Tibial nerve (tissue), 3 donors: Measurements from ENCODE around the gene AGXT.

Experiments
- POLR2A ChIP-seq, 2 donors: fragments of 450-650 bp; IDR thresholded peaks; one replicate each; pipeline ENCODE4 v1.6.1; 2017; ENCODE audit warnings: antibody characterized with exemption in 2 of 2, mild to moderate bottlenecking in 2 of 2, moderate library complexity in 2 of 2
- TF ChIP-seq, protein P1 (sequence below), 5 experiments: fragments of 200-600 bp in 3 of 5; fragments of 450-650 bp in 2 of 5; sonication (generic) in 3 of 5; IDR thresholded peaks; one replicate each; pipeline ENCODE4 v1.5.1; 2016 to 2019; ENCODE audit warnings: antibody characterized with exemption in 5 of 5, mild to moderate bottlenecking in 3 of 5, moderate library complexity in 2 of 5

- TF ChIP-seq, protein P1, sequence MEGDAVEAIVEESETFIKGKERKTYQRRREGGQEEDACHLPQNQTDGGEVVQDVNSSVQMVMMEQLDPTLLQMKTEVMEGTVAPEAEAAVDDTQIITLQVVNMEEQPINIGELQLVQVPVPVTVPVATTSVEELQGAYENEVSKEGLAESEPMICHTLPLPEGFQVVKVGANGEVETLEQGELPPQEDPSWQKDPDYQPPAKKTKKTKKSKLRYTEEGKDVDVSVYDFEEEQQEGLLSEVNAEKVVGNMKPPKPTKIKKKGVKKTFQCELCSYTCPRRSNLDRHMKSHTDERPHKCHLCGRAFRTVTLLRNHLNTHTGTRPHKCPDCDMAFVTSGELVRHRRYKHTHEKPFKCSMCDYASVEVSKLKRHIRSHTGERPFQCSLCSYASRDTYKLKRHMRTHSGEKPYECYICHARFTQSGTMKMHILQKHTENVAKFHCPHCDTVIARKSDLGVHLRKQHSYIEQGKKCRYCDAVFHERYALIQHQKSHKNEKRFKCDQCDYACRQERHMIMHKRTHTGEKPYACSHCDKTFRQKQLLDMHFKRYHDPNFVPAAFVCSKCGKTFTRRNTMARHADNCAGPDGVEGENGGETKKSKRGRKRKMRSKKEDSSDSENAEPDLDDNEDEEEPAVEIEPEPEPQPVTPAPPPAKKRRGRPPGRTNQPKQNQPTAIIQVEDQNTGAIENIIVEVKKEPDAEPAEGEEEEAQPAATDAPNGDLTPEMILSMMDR (IDR thresholded peaks at IDR 0.05): no peak
- TF ChIP-seq POLR2A (IDR thresholded peaks at IDR 0.05): no peak
Observed at GRCh38 chr2:240891492-240892340, 23.1 kb downstream of the AGXT start.
